HG02943 (cell line): ENCODE data around the gene HTD2.
"Not testable (repeated sequence)": the region's sequence is repeated elsewhere in the genome, so short reads cannot be mapped to it uniquely, and the experiment has no call there.

Source experiments
- ATAC-seq: cut with Tn5 transposase; IDR thresholded peaks from one replicate; pipeline ENCODE4 v1.9.1; 2021; ENCODE audit warnings: mild to moderate bottlenecking, low read depth, moderate library complexity; ENCODE audit not compliant: unreplicated experiment

Gene HTD2

GRCh38 chr3:58305882-58306711 is at the start of gene HTD2, which contains the start of gene RPP14:
HTD2 (plus strand) TSS chr3:58306520; CDS start chr3:58317614, 11,094 bp downstream.
RPP14 (plus strand) TSS chr3:58306245; CDS start chr3:58310330, 4,085 bp downstream.
- peak; percentile 87 for ATAC-seq

- ATAC-seq = no peak
Observed at GRCh38 chr3:58258392-58259055, 47.8 kb upstream of the HTD2 start.

GRCh38 chr3:58260261-58260731 is 46.0 kb upstream of the HTD2 start:
- no peak for ATAC-seq

GRCh38 chr3:58260733-58261132 is 45.6 kb upstream of the HTD2 start:
- ATAC-seq = no peak

- peak; percentile 68 for ATAC-seq
Observed at GRCh38 chr3:58261954-58262666, 44.2 kb upstream of the HTD2 start.

- ATAC-seq = no peak
Observed at GRCh38 chr3:58266577-58266976, 39.7 kb upstream of the HTD2 start.

GRCh38 chr3:58267543-58267942 is 38.8 kb upstream of the HTD2 start:
- ATAC-seq = not testable (repeated sequence)

GRCh38 chr3:58269356-58269755 is 37.0 kb upstream of the HTD2 start:
- no peak for ATAC-seq

- ATAC-seq = no peak
Observed at GRCh38 chr3:58270485-58270884, 35.8 kb upstream of the HTD2 start.

GRCh38 chr3:58271901-58272501 is 34.3 kb upstream of the HTD2 start:
- ATAC-seq = no peak

GRCh38 chr3:58272891-58273290 is 33.4 kb upstream of the HTD2 start:
- ATAC-seq = no peak

GRCh38 chr3:58273362-58273761 is 33.0 kb upstream of the HTD2 start:
- ATAC-seq = not testable (repeated sequence)

GRCh38 chr3:58274027-58274614 is 32.2 kb upstream of the HTD2 start:
- ATAC-seq = no peak

- no peak for ATAC-seq
Observed at GRCh38 chr3:58281069-58281468, 25.3 kb upstream of the HTD2 start.

- no peak for ATAC-seq
Observed at GRCh38 chr3:58285334-58285733, 21.0 kb upstream of the HTD2 start.

GRCh38 chr3:58287354-58287753 is 19.0 kb upstream of the HTD2 start:
- ATAC-seq = no peak

- no peak for ATAC-seq
Observed at GRCh38 chr3:58288011-58288728, 18.1 kb upstream of the HTD2 start.

GRCh38 chr3:58288964-58289613 is 17.2 kb upstream of the HTD2 start:
- not testable (repeated sequence) for ATAC-seq

GRCh38 chr3:58290446-58290845 is 15.9 kb upstream of the HTD2 start:
- ATAC-seq = not testable (repeated sequence)
